Epithelial cell of esophagus (primary cell): Measurements from ENCODE around the gene DERA.
"Not testable (repeated sequence)": the region's sequence is repeated elsewhere in the genome, so short reads cannot be mapped to it uniquely, and the experiment has no call there.

Experiments
- DNase-seq: peaks from one replicate; pipeline ENCODE4 v3.0.0; 2010; ENCODE audit warnings: low read depth
- H3K4me3 ChIP-seq: 2 replicates; pipeline ENCODE4 v1.5.1; 2011; ENCODE audit warnings: mild to moderate bottlenecking, low read length, control low read depth
- TF ChIP-seq, protein P1 (sequence below): IDR thresholded peaks from 2 replicates; pipeline ENCODE4 v1.5.1; 2011; ENCODE audit warnings: low read depth, mild to moderate bottlenecking, low read length, control low read depth, inconsistent platforms; ENCODE audit not compliant: insufficient read depth; ENCODE audit errors: missing control alignments

Gene DERA

GRCh38 chr12:15910468-15910863 is 666 bp upstream of the DERA start:
- TF ChIP-seq, protein P1, sequence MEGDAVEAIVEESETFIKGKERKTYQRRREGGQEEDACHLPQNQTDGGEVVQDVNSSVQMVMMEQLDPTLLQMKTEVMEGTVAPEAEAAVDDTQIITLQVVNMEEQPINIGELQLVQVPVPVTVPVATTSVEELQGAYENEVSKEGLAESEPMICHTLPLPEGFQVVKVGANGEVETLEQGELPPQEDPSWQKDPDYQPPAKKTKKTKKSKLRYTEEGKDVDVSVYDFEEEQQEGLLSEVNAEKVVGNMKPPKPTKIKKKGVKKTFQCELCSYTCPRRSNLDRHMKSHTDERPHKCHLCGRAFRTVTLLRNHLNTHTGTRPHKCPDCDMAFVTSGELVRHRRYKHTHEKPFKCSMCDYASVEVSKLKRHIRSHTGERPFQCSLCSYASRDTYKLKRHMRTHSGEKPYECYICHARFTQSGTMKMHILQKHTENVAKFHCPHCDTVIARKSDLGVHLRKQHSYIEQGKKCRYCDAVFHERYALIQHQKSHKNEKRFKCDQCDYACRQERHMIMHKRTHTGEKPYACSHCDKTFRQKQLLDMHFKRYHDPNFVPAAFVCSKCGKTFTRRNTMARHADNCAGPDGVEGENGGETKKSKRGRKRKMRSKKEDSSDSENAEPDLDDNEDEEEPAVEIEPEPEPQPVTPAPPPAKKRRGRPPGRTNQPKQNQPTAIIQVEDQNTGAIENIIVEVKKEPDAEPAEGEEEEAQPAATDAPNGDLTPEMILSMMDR = no peak
- DNase-seq = no peak
- no peak overlapping the region for H3K4me3 ChIP-seq

GRCh38 chr12:15911931-15912330 is 799 bp downstream of the DERA start:
- DNase-seq = not testable (repeated sequence)
- peak overlapping the region; percentile 71 for H3K4me3 ChIP-seq

GRCh38 chr12:15914131-15914530 is 3.0 kb downstream of the DERA start:
- H3K4me3 ChIP-seq, DNase-seq: not testable (repeated sequence)

DNA sequence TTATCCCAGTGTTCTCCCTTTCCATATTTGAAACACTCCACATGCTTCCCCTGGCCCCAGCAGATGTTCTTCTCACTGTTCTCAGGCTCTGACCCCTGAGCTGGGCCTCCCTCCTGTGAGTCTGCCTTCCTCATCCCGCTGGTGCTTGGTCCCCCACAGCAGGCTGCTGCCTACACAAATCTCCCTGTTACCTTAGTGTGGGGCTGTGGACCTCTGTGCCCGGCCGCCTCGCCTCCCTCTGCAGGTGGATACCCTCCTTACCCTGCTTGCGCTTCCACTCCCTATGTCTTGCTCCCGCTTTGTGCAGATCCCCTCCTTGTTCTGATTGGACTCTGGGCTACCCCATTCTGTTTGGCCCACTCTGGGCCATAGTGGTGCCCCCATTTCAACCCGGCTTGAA is 6.9 kb downstream of the DERA start:
- no peak overlapping the region for H3K4me3 ChIP-seq
- TF ChIP-seq, protein P1 = no peak
- DNase-seq = no peak

DNA sequence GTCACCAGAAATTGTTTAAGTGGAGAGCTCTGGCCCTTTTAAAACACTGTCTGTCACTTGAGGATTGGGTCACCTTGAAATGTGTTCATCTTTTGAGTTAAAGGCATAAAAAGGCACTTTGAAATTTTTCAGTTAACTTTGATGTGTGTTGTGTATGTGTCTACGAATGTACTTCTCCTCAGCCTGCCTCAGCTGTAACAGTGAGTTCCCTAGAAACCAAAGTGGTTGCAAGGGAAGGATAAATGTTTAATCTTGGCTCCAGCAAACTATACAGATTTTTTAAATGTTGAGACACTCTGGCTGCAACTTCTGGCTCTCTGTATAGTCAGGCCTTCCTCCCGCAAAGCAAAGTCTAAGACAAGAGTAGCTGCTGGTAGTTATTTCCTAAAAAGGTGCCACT is 8.3 kb downstream of the DERA start:
- TF ChIP-seq, protein P1 = no peak
- DNase-seq = no peak
- no peak overlapping the region for H3K4me3 ChIP-seq

GRCh38 chr12:15924956-15925355 is 13.8 kb downstream of the DERA start:
- TF ChIP-seq, protein P1 = no peak
- no peak for DNase-seq

DNA sequence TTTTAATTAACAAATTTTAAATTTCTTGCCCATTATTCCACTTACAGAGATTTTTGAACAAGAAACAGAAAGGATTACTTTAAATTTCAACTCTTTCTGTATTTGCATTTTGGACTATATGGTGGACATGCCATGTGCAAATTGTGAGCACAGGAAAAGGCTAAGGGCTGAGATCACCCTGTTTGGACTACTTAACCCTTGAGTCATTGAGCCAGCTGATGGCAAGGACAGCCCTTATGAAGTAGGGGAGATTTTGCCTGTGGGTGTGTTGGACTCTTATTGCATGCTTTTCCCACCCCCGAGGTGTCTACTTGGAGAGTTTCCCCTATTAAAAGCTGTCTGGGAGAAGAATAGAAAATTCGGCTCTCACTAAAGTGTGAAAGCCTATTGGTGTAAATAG is 17.2 kb downstream of the DERA start:
- DNase-seq = peak; percentile 81
- no peak overlapping the region for H3K4me3 ChIP-seq
- TF ChIP-seq, protein P1 = no peak

More at GRCh38 chr12:15924956-15925355, 13.8 kb downstream of the DERA start:
- H3K4me3 ChIP-seq = no peak overlapping the region

GRCh38 chr12:15928870-15929571 is 17.9 kb downstream of the DERA start:
- TF ChIP-seq, protein P1 = no peak
- no peak overlapping the region for H3K4me3 ChIP-seq
- no peak for DNase-seq
